GM21619 (cell line): ENCODE data around the gene PUM1.
"Not testable (repeated sequence)": the region's sequence is repeated elsewhere in the genome, so short reads cannot be mapped to it uniquely, and the experiment has no call there.

Experiments
- ATAC-seq: cut with Tn5 transposase; IDR thresholded peaks from one replicate; pipeline ENCODE4 v1.9.1; 2021; ENCODE audit not compliant: unreplicated experiment

The PUM1 gene

DNA sequence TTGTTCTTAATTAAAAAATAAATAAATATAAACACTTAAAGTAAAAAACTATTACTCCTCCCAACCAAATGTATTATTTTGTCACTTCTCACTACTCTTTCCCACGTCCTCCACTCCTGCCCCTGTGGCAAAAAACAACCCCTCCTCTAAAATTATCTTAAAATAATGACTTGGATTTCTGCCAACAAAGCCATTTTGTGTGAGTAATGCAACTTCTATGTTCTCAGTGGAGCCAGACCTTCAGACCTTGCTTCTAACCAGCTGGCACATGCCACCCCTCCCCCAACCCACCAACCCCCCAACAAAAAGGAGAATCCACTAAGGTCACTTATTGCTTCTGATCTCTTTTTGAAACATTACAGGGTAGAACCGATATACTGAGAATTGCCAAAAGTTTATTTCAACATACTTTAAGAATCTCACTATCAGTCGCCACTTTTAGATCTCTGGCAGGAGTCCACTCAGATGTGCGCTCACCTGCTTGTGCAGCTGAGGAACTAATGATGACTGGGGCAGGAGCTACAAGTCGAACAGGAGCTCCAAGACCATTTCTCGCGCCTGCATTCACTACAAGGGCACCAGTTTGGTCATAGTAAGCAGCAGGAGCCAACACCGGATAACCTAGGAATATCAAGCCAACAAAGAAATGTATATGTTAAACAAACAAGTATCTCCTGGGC is 98.7 kb downstream of the PUM1 start:
- no peak for ATAC-seq

DNA sequence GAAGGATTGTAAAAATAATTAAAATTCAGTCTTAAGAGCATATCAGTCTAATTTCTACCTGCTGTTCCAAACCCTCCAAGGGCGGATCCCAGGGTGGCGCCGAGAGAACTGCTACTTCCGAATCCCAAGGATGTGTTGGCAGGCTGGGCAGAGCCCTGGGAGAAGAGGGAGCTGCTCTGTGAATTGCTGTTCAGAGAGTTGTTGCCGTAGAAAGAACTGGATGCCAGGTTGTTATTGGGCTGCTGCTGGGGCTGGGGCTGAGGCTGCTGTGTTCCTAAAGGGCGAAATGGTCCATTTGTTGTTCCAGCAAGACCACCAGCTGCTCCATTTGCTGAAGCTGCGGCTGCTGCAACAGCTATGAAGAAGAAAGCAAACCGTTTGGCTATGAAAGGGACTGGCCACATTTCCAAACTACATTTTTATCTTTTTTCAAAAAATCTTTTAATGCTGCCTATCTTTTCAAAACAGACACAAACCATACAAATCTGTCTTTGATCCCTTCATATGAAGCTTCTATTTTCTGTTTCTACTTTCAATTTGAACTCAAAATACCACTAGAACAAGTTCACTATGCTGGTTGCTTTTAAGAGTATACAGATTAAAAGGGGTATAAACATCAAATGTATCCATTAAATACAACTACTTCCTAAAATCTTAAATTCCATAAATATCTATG is 99.5 kb downstream of the PUM1 start:
- no peak for ATAC-seq

GRCh38 chr1:30964706-30965105 is 100.8 kb downstream of the PUM1 start:
- ATAC-seq, result no peak

DNA sequence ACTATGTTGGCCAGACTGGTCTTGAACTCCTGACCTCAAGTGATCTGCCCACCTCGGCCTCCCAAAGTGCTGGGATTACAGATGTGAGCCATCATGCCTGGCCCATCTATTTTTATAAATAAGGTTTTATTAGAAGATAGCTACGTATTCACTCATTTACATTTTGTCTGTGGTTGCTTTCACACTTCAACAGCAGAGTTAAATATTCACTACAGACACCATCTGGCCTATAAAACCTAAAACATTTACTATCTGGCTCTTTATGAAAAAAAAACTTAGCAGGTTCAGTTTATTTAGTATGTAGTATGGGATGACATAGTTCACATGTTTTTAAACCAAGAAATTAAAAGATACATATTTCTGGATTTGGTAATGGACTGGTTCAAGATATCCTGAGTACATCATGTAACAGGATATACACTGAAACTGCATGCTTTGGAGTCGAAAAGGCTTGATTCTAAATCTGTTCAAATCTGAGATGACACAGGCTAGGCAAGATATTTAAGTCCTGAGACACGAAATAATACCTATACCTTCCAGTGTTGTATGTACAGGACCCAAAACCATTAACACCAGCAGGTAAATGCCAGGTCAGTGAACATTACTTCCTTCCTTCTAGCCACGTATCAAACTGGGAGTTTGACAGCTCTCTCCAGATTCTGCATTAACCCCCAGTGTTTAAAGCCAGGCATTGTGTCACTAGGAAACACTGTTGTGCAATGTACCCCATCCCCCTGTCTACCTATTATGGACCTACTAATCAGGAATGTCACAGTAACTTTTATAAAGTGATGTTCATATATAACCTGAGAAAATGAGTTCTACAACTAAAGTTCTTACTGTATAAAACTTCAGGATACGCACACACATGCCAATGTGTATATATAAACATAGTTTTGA is 102.7 kb downstream of the PUM1 start:
- ATAC-seq, result no peak

DNA sequence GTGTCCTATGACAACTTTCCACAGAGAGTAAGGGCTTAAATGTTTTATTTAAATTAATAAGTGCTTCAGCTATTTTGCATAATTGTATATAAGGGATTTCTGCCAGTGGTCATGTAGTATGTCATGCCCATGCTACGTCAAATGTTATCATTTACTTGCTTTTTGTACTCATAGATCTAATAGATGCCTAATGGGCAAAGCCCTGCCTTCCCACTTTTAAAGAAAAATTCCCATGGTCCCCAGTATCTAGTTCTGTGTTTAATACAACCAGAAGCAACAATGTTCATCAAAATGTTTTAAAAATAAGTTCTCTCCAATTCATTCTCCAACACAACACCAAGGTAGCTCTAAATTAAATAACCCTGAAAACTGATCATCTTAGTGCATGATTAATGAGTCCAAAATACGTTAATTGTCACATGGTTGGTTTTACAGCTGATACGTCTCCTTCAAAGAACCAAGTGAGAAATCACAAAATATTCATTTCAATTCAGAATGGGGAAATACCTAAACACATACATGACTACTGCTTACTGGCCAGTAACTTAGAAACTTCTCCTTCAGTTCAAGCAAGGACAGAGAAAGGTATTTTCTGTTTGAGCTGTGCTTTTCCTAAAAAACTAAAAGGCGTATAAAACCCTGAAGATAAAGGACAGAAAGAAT is 107.8 kb downstream of the PUM1 start:
- ATAC-seq, result no peak

DNA sequence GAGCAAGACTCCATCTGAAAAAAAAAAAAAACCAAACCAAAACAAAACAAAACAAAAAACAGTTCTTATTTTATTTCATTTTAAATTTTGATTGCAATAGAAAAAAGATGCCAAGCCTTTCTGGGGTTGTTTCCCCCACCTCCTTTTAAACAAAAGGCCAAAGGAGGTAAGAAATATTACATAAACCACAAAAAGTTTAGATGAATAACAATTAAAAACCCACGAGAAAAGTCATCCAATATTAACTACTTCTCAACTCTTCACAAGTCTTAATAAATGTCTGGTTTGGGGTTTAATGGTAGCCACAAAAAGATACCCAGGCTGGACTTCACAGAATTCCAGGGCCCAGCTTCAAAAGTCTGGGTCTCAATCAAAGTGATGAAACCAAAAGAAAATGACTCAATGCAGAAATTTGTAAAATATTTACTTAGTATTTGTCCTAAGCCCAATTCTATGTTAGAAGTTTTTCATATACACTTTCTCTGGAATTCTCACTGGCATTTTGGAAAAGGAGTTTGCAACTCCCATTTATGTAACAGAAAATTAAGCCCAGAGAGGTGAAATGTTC is 110.0 kb downstream of the PUM1 start:
- ATAC-seq, result no peak

- ATAC-seq, result no peak
These were observed 111.8 kb downstream of the PUM1 start for GRCh38 chr1:30953685-30954084.

DNA sequence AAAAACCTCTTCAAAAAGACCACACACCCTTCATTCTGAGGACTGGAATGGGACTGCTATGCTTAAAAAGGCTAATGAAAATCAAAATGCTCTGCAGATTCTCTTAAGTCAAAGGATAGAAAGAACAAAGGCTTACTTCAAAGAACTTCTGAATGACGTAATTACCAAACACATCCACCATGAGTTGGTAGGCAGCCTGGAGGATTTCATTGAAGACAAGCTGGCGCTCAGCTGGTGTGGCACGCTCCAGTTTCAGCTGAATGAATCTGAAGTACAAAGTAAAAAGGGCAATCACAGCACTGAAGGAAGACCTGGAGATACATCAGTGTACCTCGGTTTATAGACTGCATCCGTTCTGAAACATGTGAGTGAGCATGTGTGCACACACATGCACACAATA is 113.4 kb downstream of the PUM1 start:
- no peak for ATAC-seq

- no peak for ATAC-seq
These were observed 114.8 kb downstream of the PUM1 start for GRCh38 chr1:30950700-30951099.

- ATAC-seq, result no peak
These were observed 115.5 kb downstream of the PUM1 start for GRCh38 chr1:30950053-30950452.

GRCh38 chr1:30949487-30949838 is 116.1 kb downstream of the PUM1 start:
- ATAC-seq, result not testable (repeated sequence)

DNA sequence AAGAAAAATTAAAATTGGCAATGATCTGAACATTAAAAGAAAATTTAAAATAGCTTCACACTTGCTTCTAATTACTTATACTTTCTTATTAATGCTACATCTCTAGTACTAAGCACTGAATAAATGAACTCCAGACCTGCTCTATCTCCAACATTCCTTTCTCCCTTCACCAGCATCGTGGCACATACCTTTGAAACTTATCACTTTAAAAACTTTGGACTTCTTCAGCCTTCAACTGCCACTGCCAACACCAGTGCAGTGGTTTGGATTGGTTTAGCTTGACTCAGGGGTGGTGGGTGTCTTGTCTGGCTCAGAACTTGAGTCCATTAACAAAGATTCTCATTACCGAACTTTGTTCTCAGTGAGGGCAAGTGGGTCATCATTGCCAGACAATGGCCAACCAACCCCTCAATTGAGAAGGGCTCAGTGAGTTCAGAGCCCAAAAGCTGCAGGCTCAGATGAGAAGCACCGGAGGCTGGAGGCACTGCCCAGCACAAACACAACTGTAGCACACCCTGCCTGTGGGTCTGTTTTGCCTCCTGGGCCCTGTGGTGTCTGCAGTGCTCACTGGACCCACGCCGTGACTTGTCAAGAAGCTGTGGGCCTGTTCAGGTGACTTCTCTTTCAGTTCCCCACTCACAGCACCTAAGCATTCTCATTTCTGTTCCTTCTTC is 116.6 kb downstream of the PUM1 start:
- ATAC-seq, result not testable (repeated sequence)

GRCh38 chr1:30948278-30948677 is 117.2 kb downstream of the PUM1 start:
- no peak for ATAC-seq

DNA sequence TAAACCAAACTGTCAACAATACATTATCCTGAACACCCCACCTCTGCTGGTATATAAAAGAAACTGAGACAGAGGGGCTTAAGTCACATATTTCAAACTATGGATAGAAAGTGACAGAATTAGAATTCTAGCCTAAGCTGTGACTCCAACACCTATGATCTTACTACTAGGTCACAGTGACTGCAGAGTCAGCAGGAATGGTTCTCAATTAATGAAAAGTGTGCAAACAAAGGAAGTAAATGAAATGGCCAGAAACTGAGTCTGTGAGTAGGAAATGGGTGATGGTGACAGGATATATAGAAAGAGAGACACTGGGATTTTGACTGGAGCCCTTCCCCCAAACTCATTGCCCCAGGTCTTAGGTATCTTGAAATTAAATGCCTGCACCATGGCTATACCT is 118.3 kb downstream of the PUM1 start:
- ATAC-seq, result no peak

GRCh38 chr1:30942326-30942963 is 123.1 kb downstream of the PUM1 start:
- ATAC-seq, result no peak

DNA sequence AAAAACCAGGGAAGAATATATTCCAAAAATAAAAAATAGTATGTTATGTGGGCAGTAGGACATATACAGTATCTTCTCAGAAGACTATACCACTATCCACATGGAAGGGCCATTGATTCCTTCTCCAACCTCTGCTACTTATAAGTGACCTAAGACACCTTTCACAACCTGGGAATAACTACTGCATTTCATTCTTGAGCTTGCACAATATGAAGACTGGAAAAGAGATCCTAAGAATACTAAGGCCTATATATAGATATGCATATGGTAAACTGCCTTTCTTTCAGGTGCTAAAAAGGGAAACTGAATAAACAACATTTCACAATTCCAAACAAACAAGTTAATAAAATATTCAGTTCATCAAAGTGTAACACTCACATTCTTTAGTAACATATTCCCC is 125.0 kb downstream of the PUM1 start:
- ATAC-seq, result no peak

DNA sequence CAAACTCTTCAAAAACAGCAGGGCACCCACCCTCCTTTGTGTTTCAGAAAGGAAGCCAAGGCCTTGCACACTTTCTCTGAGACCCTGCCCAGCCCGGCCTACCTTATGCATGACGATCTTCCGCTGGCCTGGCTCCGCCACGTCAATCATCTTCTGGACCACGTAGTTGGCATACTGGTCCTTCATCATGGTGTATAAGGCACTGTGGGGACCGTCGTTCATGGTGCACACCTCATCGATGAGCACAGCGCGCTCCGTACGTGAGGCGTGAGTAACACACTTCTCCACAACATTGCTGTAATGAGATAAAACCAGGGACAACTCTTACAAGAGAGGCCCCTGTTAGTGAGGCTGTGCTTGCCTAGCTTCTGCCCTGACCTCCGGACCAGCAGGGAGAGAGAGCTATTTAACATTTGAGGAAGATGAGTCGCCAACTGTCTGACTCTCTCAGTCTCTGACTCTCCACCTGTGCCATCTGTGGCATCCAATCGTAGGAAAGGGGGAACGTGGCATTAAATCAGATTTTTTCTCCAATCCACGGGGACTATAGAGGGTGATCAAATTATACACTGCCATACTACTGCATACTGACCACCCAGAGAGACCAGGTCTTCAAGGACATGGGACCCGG is 128.9 kb downstream of the PUM1 start:
- no peak for ATAC-seq

DNA sequence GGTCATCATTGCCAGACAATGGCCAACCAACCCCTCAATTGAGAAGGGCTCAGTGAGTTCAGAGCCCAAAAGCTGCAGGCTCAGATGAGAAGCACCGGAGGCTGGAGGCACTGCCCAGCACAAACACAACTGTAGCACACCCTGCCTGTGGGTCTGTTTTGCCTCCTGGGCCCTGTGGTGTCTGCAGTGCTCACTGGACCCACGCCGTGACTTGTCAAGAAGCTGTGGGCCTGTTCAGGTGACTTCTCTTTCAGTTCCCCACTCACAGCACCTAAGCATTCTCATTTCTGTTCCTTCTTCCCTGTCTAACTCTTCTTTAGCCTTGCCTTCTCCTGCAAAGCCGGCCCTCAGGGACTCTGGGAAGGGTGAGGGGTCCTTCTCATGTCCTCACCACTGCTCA is 129.8 kb downstream of the PUM1 start:
- not testable (repeated sequence) for ATAC-seq

- no peak for ATAC-seq
These were observed 130.9 kb downstream of the PUM1 start for GRCh38 chr1:30934613-30935012.

- no peak for ATAC-seq
These were observed 131.7 kb downstream of the PUM1 start for GRCh38 chr1:30933874-30934252.
